Neural cell (in vitro differentiated cells): ENCODE data around the gene GOT1. TPM values are rescaled to one million over a fixed set of nuclear protein-coding genes. Genes with fewer than 3 reads are reported as not detected.

Experiments
- H2AFZ ChIP-seq: fragments of 200-600, 300-800 bp; sonication (generic), shearing (Covaris generic); 2 replicates; pipeline ENCODE4 v1.6.0; 2014; ENCODE audit warnings: low read depth, mild to moderate bottlenecking, antibody characterized with exemption, low read length, moderate library complexity
- H3F3A ChIP-seq: fragments of 200-600 bp; shearing (Covaris generic); 2 replicates; pipeline ENCODE4 v1.6.1; 2016; ENCODE audit warnings: mild to moderate bottlenecking, moderate library complexity, mixed read lengths, antibody characterized with exemption, low read length; ENCODE audit not compliant: insufficient read depth, poor library complexity, severe bottlenecking
- H3K27ac ChIP-seq: fragments of 200-600, 300-800 bp; sonication (generic), shearing (Covaris generic); 2 replicates; pipeline ENCODE4 v1.5.1; 2014; ENCODE audit warnings: mild to moderate bottlenecking, low read length, moderate library complexity
- H3K27me3 ChIP-seq: fragments of 300-800, 200-600 bp; sonication (generic), shearing (Covaris generic); 2 replicates; pipeline ENCODE4 v1.6.0; 2014; ENCODE audit warnings: mild to moderate bottlenecking, low read depth, low read length, moderate library complexity; ENCODE audit not compliant: insufficient read depth
- H3K36me3 ChIP-seq: fragments of 300-800, 200-600 bp; sonication (generic), shearing (Covaris generic); 2 replicates; pipeline ENCODE4 v1.5.1; 2014; ENCODE audit warnings: mild to moderate bottlenecking, antibody characterized with exemption, low read length, moderate library complexity; ENCODE audit not compliant: insufficient read depth
- H3K4me2 ChIP-seq: fragments of 300-800, 200-600 bp; sonication (generic), shearing (Covaris generic); 2 replicates; pipeline ENCODE4 v1.6.0; 2014; ENCODE audit warnings: mild to moderate bottlenecking, low read length
- H3K4me3 ChIP-seq: fragments of 300-800, 200-600 bp; sonication (generic), shearing (Covaris generic); 2 replicates; pipeline ENCODE4 v1.5.1; 2014; ENCODE audit warnings: mild to moderate bottlenecking, low read length, moderate library complexity
- H3K79me2 ChIP-seq: fragments of 200-600 bp; shearing (Covaris generic); replicated peaks from 2 replicates; pipeline ENCODE4 v1.6.0; 2014; ENCODE audit warnings: mild to moderate bottlenecking, low read length, moderate library complexity; ENCODE audit not compliant: insufficient read depth
- H3K9ac ChIP-seq: fragments of 300-800, 200-600 bp; sonication (generic), shearing (Covaris generic); 2 replicates; pipeline ENCODE4 v1.6.1; 2016; ENCODE audit warnings: mild to moderate bottlenecking, low read length, mixed read lengths
- H3K9me2 ChIP-seq: fragments of 200-600 bp; shearing (Covaris generic); 2 replicates; pipeline ENCODE4 v1.6.1; 2016; ENCODE audit warnings: mild to moderate bottlenecking, low read length, mixed read lengths; ENCODE audit not compliant: insufficient read depth
- H3K9me3 ChIP-seq: fragments of 200-600, 300-800 bp; sonication (generic), shearing (Covaris generic); 2 replicates; pipeline ENCODE4 v1.6.1; 2016; ENCODE audit warnings: mild to moderate bottlenecking, mixed run types, low read length, moderate library complexity, mixed read lengths
- H4K20me1 ChIP-seq: fragments of 200-600 bp; shearing (Covaris generic); 2 replicates; pipeline ENCODE4 v1.6.1; 2016; ENCODE audit warnings: mild to moderate bottlenecking, mixed run types; ENCODE audit not compliant: insufficient read depth
- CTCF ChIP-seq: fragments of 450-650 bp; IDR thresholded peaks from 2 replicates; pipeline ENCODE4 v1.5.1; 2014; ENCODE audit warnings: antibody characterized with exemption, mild to moderate bottlenecking, moderate library complexity; ENCODE audit not compliant: poor library complexity, severe bottlenecking
- EP300 ChIP-seq: fragments of 450-650 bp; conservative IDR thresholded peaks from 2 replicates; pipeline ENCODE4 v1.6.1; 2014; ENCODE audit warnings: antibody characterized with exemption, mild to moderate bottlenecking, moderate library complexity; ENCODE audit not compliant: poor library complexity, severe bottlenecking
- EZH2 ChIP-seq: fragments of 200-600, 300-800 bp; shearing (Covaris generic), sonication (generic); IDR thresholded peaks from 2 replicates; pipeline ENCODE4 v1.6.1; 2014; ENCODE audit warnings: antibody characterized with exemption, low read length, borderline replicate concordance, mild to moderate bottlenecking; ENCODE audit not compliant: insufficient read depth, poor library complexity, severe bottlenecking
- MXI1 ChIP-seq: fragments of 450-650 bp; conservative IDR thresholded peaks from 2 replicates; pipeline ENCODE4 v1.6.1; 2014; ENCODE audit warnings: antibody characterized with exemption, mild to moderate bottlenecking; ENCODE audit not compliant: poor library complexity, severe bottlenecking
- POLR2AphosphoS5 ChIP-seq: IDR thresholded peaks from 2 replicates; pipeline ENCODE4 v1.6.1; 2012
- RAD21 ChIP-seq: fragments of 450-650 bp; conservative IDR thresholded peaks from 2 replicates; pipeline ENCODE4 v1.6.1; 2014; ENCODE audit warnings: antibody characterized with exemption, mild to moderate bottlenecking, moderate library complexity
- SMC3 ChIP-seq: fragments of 450-650 bp; conservative IDR thresholded peaks from 2 replicates; pipeline ENCODE4 v1.6.1; 2014; ENCODE audit warnings: antibody characterized with exemption, mild to moderate bottlenecking, moderate library complexity; ENCODE audit not compliant: poor library complexity
- TAF1 ChIP-seq: IDR thresholded peaks from 2 replicates; pipeline ENCODE4 v1.6.1; 2012; ENCODE audit warnings: low read depth
- polyA plus RNA-seq: library from polyadenylated mRNA; depleted of rRNA; stranded (reverse); fragments of >200 nt; gene quantifications from 2 replicates; pipeline ENCODE4 v1.2.3, GENCODE V29; 2014
- TF ChIP-seq, protein P1 (sequence below): IDR thresholded peaks from 2 replicates; pipeline ENCODE4 v1.6.1; 2012; ENCODE audit warnings: borderline replicate concordance

Gene GOT1
- polyA plus RNA-seq, 1 donor from 2014 or later: 43.6 TPM

GRCh38 chr10:99412099-99412498 lies 18.3 kb downstream of the GOT1 start:
- H3F3A ChIP-seq: no peaks in the 10 kb centered on the region
- no peak overlapping the region for H3K9ac ChIP-seq
- H4K20me1 ChIP-seq: no peaks in the 10 kb centered on the region
- no peaks in the 10 kb centered on the region for H3K27me3 ChIP-seq
- no peak overlapping the region for H3K27ac ChIP-seq
- no peak overlapping the region for H3K4me2 ChIP-seq
- H2AFZ ChIP-seq: no peak overlapping the region
- TF ChIP-seq MXI1 (no peak), RAD21 (no peak), TAF1 (no peak), EZH2 (no peak), EP300 (no peak), SMC3 (no peak), POLR2AphosphoS5 (no peak), CTCF (no peak)
- TF ChIP-seq, protein P1, sequence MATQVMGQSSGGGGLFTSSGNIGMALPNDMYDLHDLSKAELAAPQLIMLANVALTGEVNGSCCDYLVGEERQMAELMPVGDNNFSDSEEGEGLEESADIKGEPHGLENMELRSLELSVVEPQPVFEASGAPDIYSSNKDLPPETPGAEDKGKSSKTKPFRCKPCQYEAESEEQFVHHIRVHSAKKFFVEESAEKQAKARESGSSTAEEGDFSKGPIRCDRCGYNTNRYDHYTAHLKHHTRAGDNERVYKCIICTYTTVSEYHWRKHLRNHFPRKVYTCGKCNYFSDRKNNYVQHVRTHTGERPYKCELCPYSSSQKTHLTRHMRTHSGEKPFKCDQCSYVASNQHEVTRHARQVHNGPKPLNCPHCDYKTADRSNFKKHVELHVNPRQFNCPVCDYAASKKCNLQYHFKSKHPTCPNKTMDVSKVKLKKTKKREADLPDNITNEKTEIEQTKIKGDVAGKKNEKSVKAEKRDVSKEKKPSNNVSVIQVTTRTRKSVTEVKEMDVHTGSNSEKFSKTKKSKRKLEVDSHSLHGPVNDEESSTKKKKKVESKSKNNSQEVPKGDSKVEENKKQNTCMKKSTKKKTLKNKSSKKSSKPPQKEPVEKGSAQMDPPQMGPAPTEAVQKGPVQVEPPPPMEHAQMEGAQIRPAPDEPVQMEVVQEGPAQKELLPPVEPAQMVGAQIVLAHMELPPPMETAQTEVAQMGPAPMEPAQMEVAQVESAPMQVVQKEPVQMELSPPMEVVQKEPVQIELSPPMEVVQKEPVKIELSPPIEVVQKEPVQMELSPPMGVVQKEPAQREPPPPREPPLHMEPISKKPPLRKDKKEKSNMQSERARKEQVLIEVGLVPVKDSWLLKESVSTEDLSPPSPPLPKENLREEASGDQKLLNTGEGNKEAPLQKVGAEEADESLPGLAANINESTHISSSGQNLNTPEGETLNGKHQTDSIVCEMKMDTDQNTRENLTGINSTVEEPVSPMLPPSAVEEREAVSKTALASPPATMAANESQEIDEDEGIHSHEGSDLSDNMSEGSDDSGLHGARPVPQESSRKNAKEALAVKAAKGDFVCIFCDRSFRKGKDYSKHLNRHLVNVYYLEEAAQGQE: no peak
- H3K4me3 ChIP-seq: no peak overlapping the region
- no peaks in the 10 kb centered on the region for H3K9me3 ChIP-seq
- H3K36me3 ChIP-seq: no peaks in the 10 kb centered on the region
- no peaks in the 10 kb centered on the region for H3K9me2 ChIP-seq
- H3K79me2 ChIP-seq: no peaks in the 10 kb centered on the region

DNA sequence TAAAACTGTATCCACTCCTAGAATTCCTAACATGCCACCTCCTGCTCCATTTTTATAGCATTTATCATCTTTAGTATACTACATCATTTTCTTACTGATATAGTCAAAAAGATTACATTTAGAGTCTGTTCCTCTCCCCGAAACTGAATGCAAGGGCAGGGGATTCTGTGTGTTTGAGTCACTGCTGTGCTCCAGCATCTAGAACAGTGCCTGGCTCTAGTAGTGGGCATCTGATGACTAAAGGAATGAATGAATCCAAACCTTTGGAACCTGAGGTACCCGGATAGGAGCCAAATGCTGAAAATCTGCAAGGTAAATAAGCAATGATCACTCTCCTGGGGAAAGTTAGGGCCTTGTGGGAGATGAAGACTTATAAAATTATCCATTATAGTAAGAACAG lies 18.9 kb downstream of the GOT1 start:
- no peaks in the 10 kb centered on the region for H3K36me3 ChIP-seq
- no peak overlapping the region for H3K4me3 ChIP-seq
- no peak overlapping the region for H2AFZ ChIP-seq
- H3K9ac ChIP-seq: no peak overlapping the region
- no peaks in the 10 kb centered on the region for H4K20me1 ChIP-seq
- H3K4me2 ChIP-seq: no peak overlapping the region
- no peaks in the 10 kb centered on the region for H3F3A ChIP-seq
- H3K9me2 ChIP-seq: no peaks in the 10 kb centered on the region
- no peaks in the 10 kb centered on the region for H3K9me3 ChIP-seq
- TF ChIP-seq RAD21 (no peak), EZH2 (no peak), POLR2AphosphoS5 (no peak), EP300 (no peak), SMC3 (no peak), CTCF (no peak), TAF1 (no peak), MXI1 (no peak)
- TF ChIP-seq, protein P1: no peak
- no peaks in the 10 kb centered on the region for H3K79me2 ChIP-seq
- H3K27me3 ChIP-seq: no peaks in the 10 kb centered on the region
- H3K27ac ChIP-seq: no peak overlapping the region
